ES-I3 (cell line): Measurements from ENCODE around the gene AP5B1.

Experiments used
- H3K36me3 ChIP-seq: 2 replicates; pipeline ENCODE4 v1.6.1; 2013; ENCODE audit warnings: mild to moderate bottlenecking, low read length, control low read depth, moderate library complexity; ENCODE audit not compliant: insufficient read depth
- H3K4me1 ChIP-seq: 2 replicates; pipeline ENCODE4 v1.6.1; 2013; ENCODE audit warnings: mild to moderate bottlenecking, control low read depth, low read length; ENCODE audit not compliant: insufficient read depth
- H3K9ac ChIP-seq: 2 replicates; pipeline ENCODE4 v1.6.1; 2013; ENCODE audit warnings: low read depth, mild to moderate bottlenecking, low read length, moderate library complexity
- H3K9me3 ChIP-seq: 2 replicates; pipeline ENCODE4 v1.6.1; 2013; ENCODE audit warnings: mild to moderate bottlenecking, low read length, moderate library complexity; ENCODE audit not compliant: control insufficient read depth, insufficient read depth

AP5B1 gene

GRCh38 chr11:65809496-65809895, 28.7 kb upstream of the AP5B1 start:
- Histone ChIP-seq H3K4me1 (no peaks in the 10 kb centered on the region), H3K36me3 (no peaks in the 10 kb centered on the region), H3K9me3 (no peaks in the 10 kb centered on the region), H3K9ac (no peak overlapping the region)

GRCh38 chr11:65808744-65809341, 28.1 kb upstream of the AP5B1 start:
- Histone ChIP-seq H3K9me3 (no peaks in the 10 kb centered on the region), H3K9ac (no peak overlapping the region), H3K36me3 (no peaks in the 10 kb centered on the region), H3K4me1 (no peaks in the 10 kb centered on the region)

GRCh38 chr11:65806979-65807378, 26.2 kb upstream of the AP5B1 start:
- H3K9me3 ChIP-seq, result no peaks in the 10 kb centered on the region
- H3K36me3 ChIP-seq, result no peaks in the 10 kb centered on the region
- H3K4me1 ChIP-seq, result no peaks in the 10 kb centered on the region
- no peak overlapping the region for H3K9ac ChIP-seq

GRCh38 chr11:65803797-65804492, 23.2 kb upstream of the AP5B1 start:
- no peak overlapping the region for H3K9ac ChIP-seq

GRCh38 chr11:65802841-65803240, 22.1 kb upstream of the AP5B1 start:
- Histone ChIP-seq H3K9ac (no peak overlapping the region), H3K9me3 (no peaks in the 10 kb centered on the region), H3K36me3 (no peaks in the 10 kb centered on the region), H3K4me1 (peaks cover 9% of the 10 kb centered on the region)

More at GRCh38 chr11:65803797-65804492, 23.2 kb upstream of the AP5B1 start:
- Histone ChIP-seq H3K4me1 (peaks cover 3% of the 10 kb centered on the region; the same call in 1 of the 2 replicates), H3K36me3 (no peaks in the 10 kb centered on the region), H3K9me3 (no peaks in the 10 kb centered on the region)

GRCh38 chr11:65801153-65801987, 20.6 kb upstream of the AP5B1 start:
- no peaks in the 10 kb centered on the region for H3K9me3 ChIP-seq
- no peak overlapping the region for H3K9ac ChIP-seq
- H3K4me1 ChIP-seq, result peaks cover 9% of the 10 kb centered on the region
- no peaks in the 10 kb centered on the region for H3K36me3 ChIP-seq

- Histone ChIP-seq H3K9me3 (no peaks in the 10 kb centered on the region), H3K9ac (no peak overlapping the region), H3K36me3 (no peaks in the 10 kb centered on the region), H3K4me1 (peaks cover 9% of the 10 kb centered on the region)
Observed at GRCh38 chr11:65798882-65799281, 18.1 kb upstream of the AP5B1 start.

- Histone ChIP-seq H3K36me3 (no peaks in the 10 kb centered on the region), H3K9me3 (no peaks in the 10 kb centered on the region), H3K4me1 (peaks cover 9% of the 10 kb centered on the region), H3K9ac (no peak overlapping the region)
Observed at GRCh38 chr11:65797711-65798110, 16.9 kb upstream of the AP5B1 start.

GRCh38 chr11:65796726-65797601, 16.2 kb upstream of the AP5B1 start:
- no peaks in the 10 kb centered on the region for H3K36me3 ChIP-seq
- peaks cover 9% of the 10 kb centered on the region for H3K4me1 ChIP-seq
- no peak overlapping the region for H3K9ac ChIP-seq
- no peaks in the 10 kb centered on the region for H3K9me3 ChIP-seq

- H3K4me1 ChIP-seq, result peaks cover 12% of the 10 kb centered on the region
- H3K9me3 ChIP-seq, result no peaks in the 10 kb centered on the region
- no peak overlapping the region for H3K9ac ChIP-seq
- H3K36me3 ChIP-seq, result no peaks in the 10 kb centered on the region
Observed at GRCh38 chr11:65794570-65795510, 14.1 kb upstream of the AP5B1 start.

GRCh38 chr11:65793625-65794400, 13.0 kb upstream of the AP5B1 start:
- Histone ChIP-seq H3K9ac (no peak overlapping the region), H3K9me3 (no peaks in the 10 kb centered on the region), H3K36me3 (no peaks in the 10 kb centered on the region), H3K4me1 (peaks cover 18% of the 10 kb centered on the region; the same call in 1 of the 2 replicates)

- H3K9ac ChIP-seq, result no peak overlapping the region
- H3K36me3 ChIP-seq, result no peaks in the 10 kb centered on the region
- no peaks in the 10 kb centered on the region for H3K9me3 ChIP-seq
- peaks cover 17% of the 10 kb centered on the region; the same call in 1 of the 2 replicates for H3K4me1 ChIP-seq
Observed at GRCh38 chr11:65793144-65793581, 12.4 kb upstream of the AP5B1 start.
